GM19035 (cell line): ENCODE measurements around the gene AMDHD2.

Experiments
- ATAC-seq: cut with Tn5 transposase; IDR thresholded peaks from one replicate; pipeline ENCODE4 v1.9.1; 2021; ENCODE audit not compliant: unreplicated experiment

AMDHD2 gene

DNA sequence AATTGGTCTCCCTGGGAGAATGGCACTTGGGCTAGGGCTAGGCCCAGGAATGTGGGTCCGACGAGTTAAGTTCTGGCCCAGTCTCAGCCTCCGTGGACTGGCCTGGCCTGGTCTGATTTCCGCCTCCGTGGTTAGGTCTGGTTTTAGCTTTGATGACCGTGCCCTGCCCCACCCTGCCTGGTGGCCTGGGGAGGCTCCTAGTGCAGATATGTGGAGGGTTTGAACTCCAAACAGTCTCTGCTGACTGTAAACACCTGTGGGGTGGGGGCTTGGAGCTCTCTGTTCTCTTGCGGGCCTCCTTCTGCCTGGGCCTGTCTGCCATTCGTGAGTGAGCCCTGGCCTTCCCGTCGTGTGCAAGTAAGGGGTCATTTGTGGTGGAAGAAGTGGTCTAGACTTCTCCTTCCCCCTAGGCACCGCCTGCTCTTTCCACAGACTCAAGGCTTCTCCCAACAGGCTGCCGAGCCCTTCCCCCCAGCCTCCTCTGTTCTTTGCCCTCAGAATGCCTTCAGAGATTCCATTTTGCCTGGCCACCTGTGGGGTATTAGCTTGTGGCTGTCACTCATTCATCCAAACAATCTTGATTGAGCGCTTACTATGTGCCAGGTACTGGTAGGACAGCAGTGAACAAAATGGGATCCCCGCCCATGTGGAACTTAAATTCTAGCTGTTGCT lies 4.9 kb upstream of the AMDHD2 start:
- no peak for ATAC-seq

DNA sequence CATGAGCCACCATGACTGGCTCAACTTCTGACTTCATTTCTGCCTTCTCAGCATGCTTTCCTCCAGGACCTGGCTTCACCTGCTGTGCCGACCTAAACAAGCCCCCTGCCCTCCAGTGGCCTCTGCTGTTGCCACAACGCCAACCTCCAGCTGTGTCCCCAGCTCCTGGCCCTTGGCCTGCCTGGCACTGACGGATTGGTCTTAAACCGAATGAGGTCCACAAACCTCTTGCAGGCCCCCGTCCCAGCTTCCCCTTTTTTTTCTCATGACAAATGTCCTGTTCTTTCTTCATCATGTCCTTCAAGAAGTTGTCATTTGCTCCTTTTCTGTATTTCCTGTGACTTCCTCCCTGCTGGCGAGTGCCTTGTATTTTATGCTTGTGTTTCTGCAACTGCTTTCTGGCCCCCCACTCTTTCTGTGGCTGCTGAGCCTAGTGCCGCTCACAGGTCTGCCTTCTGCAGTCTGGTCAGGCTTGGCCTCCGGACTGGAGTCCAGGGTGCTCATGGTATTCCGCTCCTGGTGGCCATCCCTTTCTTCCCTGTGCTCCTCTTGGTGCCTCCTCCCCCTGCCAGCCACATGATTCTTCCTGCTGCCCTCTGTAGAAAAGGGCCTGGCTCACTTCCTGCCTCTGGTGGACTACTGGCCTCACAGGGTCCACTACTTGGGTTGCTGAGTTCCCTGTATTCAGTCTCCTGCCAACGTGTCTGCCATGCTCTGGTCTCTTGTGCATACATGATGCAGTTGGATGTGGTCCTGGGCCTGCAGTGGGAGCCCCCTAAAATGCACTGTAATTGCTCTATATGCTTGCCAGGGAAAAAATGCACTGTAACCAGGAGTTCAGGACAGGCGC lies 3.6 kb upstream of the AMDHD2 start:
- ATAC-seq, result no peak

DNA sequence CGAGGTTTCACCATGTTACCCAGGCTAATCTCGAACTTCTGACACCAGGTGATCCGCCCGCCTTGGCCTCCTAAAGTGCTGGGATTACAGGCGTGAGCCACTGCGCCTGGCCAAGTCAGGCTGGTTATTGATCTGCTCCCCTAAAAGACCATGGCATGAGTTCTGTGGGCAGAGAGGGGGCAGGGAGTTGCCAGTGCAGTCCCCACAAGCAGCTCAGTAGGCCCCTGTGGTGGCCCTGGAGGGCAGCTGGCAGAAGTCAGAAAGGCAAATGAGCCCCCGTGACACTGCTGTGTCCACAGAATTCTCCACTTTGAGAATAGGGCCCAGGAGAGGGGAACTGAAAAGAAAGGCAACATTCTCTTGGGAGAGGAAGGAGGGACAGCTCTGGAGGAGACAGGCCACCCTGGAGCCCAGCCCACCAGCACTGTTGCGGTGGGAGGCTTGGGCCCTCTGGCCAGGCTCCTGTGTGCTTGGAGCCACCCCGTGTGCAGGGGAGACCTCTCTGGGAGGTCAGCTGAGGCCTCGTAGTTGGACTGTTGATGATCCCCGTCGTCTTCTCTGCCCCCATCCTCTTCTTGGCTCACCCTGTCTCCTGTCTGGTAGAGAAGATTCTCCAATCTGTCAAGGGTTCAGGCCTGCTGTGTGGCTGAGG lies 2.1 kb upstream of the AMDHD2 start:
- ATAC-seq, result no peak

DNA sequence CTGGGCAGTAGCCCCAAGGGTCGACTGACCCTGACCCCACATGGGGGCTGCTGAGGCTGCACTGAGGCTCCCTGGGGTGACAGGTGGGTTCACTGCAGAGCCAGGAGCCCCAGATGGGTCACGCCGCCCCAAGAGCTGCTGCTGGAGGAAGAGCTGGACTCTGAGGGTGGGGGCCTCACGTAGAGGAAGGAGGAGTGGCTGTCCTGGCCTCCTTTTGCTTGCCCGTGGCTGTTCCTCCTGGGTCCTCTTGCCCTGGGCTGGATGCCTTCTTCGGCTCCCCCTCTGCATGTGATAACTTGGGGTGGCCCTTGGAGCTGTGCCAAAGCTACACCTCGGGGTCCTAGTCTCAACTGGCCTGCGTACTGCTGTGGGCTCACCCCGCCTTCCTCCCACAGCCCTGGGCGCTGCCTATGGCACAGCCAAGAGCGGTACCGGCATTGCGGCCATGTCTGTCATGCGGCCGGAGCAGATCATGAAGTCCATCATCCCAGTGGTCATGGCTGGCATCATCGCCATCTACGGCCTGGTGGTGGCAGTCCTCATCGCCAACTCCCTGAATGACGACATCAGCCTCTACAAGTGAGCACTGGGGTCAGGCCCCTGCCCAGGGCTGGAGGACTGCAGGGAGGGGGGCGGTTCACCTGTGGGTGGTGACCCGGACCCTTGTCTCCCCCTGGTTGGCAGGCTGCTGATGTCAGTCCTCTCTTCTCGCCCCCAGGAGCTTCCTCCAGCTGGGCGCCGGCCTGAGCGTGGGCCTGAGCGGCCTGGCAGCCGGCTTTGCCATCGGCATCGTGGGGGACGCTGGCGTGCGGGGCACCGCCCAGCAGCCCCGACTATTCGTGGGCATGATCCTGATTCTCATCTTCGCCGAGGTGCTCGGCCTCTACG lies 1.1 kb upstream of the AMDHD2 start:
- no peak for ATAC-seq

DNA sequence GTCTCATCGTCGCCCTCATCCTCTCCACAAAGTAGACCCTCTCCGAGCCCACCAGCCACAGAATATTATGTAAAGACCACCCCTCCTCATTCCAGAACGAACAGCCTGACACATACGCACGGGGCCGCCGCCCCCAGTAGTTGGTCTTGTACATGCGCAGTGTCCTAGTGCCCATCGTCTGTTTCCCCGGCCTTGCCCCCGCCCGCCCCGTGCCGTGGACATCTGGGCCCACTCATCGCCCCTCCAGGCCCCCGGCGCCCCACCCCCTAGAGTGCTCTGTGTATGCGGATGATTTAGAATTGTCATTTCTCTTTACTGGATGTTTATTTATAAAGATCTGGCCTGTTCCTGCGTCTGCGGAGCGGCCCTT lies 475 bp upstream of the AMDHD2 start:
- ATAC-seq, result no peak

DNA sequence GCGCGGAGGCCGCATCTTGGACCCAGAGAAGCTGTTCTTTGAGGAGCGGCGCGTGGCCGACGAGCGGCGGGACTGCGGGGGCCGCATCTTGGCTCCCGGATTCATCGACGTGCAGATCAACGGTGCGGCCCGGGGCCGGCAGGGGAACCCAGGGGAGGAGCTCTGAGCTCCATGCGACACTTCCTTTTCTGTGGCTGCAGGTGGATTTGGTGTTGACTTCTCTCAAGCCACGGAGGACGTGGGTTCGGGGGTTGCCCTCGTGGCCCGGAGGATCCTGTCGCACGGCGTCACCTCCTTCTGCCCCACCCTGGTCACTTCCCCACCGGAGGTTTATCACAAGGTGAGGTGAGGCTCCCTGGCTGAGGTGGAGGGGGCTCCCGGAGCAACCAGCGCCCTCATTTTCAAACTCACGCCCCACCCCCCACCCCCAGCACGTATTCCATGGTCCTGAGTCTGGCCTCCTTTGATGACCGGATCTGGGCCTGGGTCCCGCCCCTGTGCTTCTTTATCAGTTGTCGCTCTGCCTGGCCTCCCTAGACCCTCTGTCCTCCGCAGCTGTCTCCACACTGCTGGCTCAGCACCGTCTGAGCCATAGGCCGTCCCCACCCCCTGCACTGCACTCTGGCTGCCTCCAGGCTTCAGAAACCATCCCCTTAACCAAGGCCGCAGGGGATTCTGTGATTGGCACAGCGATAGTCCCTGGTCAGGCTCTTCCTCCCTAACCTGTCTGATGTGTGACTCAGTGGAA lies 787 bp downstream of the AMDHD2 start:
- peak; percentile 28 for ATAC-seq

DNA sequence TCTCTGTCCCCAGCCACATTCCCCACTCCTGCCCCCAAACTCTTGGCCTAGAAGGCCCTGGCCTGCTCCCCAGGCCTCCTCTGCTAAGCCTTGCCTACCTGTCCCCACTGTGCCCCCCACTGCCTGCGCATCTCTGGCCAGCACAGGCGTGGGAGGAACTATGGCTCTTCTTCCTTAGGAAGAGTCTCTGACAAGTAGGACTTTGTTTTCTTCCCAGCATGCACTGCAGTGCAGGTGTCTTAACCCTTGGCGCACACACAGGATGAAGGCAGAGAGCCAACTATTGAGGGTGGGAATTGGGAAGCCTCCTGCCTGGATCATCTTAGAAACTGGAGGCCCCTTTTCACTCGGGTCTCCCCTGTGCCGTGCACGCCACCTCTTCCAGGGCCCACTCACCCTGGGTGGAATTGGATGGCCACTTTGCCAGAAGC lies 3.6 kb downstream of the AMDHD2 start:
- ATAC-seq, result no peak

DNA sequence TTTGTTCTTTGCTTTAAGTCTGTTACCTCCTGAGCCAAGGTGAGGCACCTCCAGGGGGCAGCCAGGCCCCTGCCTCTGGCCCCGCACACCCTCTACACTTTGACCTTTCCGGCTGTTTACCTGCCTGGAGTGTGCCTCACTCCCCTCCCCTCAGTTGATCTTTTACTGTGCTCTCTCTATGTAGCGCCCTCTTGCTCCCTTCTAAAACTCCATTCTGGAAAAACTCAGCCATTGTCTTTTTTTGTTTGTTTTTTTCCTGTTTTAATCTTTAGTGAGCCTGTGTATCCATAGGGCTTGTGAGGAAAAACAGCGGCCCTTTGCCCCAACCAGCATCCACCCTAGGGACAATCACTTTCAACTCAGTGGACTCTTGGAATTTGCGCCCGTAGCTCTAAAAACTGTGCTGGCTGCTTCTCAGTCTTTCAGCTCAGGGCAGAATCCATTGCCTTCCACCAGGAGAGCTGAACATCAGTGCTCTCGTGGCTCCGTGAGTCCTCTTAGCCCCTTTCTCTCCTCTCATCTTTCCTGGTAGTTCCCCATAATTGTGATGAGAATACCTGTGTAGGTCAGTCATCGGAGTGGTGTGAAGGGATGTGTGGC lies 4.3 kb downstream of the AMDHD2 start:
- no peak for ATAC-seq

DNA sequence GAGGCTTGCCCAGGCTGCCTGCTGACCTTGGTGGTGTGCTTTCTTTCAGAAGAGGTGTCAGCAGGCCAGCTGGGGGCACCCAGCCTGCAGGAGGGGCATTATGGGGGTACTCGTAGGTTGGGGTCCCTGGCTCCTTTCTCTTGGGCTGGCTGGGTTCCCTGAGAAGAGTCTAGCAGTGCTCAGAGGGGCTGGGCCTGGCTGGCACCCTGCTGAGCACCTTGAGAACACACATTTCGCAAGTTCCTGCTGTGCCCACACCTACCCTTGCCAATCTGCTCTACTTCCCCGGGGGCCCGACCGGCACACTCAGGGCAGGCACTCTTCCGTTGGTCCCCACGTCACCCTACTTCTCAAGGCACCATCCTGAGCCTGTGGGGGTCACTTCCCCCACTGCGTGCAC lies 6.0 kb downstream of the AMDHD2 start:
- ATAC-seq, result no peak

DNA sequence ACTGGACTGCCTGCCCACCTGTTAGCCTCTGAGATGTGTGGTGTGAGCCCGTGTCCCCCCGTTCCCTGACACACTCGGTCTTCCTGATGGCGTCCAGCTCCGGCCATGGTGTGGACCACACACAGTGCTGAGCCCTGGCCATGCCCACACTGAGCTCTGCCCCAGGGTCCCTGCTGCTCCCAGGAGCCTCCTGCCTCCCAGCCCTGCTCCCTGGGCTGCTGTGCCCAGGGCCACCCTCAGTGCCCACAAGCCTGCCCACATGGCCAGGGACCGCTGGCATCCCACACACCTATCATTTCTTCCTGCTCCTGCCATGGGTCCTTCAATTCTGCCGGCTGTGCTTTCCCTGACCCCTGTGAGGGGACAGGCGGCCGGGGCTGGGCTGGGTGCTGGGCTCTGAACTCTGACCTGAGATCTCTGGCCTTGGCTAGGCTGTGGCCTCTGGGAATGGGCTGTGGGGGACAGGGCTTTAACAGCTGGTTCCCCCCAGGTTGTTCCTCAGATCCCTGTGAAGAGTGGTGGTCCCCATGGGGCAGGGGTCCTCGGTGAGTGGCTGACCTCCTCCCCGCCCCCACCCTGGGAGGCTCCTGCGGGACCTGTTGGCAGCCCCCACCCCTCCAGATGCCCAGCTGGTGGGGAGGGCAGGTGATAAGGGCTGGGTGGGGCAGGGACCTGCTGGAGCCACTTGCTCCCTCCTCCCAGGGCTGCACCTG lies 7.1 kb downstream of the AMDHD2 start:
- no peak for ATAC-seq

DNA sequence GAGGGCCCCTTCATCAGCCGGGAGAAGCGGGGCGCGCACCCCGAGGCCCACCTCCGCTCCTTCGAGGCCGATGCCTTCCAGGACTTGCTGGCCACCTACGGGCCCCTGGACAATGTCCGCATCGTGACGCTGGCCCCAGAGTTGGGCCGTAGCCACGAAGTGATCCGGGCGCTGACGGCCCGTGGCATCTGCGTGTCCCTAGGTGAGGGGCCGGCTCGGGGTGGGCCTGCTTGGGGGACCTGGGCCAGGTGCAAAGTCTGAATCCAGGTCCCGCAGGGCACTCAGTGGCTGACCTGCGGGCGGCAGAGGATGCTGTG lies 7.6 kb downstream of the AMDHD2 start:
- no peak for ATAC-seq

DNA sequence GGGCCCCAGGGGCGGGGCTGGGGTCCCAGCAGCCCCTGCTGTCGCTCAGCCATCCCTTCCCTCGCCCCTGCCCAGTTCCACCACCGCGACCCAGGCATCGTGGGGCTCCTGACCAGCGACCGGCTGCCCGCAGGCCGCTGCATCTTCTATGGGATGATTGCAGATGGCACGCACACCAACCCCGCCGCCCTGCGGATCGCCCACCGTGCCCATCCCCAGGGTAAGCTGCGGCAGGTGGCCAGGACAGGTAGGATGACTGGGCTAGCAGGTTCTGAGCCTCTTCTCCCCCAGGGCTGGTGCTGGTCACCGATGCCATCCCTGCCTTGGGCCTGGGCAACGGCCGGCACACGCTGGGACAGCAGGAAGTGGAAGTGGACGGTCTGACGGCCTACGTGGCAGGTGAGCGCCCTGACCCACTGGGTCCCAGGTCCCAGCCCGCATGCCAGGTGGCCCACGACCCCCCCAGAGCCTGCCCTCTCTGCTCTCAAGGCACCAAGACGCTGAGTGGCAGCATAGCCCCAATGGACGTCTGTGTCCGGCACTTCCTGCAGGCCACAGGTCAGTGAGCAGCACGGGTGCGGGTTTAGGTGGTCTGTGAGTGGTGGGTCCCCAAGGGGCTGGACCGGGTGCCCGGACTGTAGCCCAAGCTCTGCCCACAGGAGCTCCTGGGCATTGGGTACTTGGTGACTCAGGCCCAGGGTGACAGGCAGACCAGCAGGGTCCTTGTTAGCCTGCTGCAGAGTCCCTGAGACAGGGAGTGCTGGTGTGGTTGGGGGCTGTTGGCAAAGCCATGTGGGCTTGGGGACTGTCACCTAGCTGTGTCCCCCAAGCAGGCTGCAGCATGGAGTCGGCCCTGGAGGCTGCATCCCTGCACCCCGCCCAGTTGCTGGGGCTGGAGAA lies 8.2 kb downstream of the AMDHD2 start:
- no peak for ATAC-seq

DNA sequence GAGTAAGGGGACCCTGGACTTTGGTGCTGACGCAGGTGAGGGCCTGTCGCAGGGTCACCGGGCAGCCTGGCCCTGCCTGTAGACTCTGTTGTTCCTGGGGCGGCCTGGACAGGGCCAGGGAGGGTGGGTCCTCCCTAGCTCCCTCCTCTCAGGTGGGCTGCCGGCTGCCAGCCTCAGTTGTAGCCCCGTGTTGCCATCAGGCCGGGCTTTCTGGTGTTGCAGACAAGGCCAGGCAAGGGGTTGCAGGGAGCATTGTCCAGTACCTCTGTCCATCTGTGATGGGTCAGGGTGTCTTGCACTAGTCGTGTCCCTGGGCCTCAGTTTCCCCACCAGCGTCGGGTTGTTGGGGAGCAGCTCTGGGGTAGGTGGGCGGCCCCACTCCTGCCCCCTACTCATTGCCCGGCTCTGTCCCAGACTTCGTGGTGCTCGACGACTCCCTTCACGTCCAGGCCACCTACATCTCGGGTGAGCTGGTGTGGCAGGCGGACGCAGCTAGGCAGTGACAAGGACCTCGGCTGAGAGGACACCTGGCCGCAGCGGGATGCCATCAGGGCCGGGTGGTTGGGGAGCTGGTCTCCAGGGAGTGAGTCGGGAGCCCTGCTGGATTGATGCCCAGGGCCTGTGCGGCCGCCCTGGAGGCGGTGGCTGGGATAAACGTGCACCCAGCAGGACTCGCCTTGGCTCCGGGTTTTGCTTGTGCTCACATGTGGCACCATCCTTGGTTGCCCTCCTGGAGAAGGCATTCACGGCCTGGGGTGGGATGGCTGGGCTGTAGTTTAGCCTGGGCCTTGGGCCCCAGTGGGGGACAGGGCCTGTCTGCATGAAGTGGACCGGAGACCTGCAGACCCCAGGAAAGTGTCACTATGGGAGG lies 9.1 kb downstream of the AMDHD2 start:
- no peak for ATAC-seq

DNA sequence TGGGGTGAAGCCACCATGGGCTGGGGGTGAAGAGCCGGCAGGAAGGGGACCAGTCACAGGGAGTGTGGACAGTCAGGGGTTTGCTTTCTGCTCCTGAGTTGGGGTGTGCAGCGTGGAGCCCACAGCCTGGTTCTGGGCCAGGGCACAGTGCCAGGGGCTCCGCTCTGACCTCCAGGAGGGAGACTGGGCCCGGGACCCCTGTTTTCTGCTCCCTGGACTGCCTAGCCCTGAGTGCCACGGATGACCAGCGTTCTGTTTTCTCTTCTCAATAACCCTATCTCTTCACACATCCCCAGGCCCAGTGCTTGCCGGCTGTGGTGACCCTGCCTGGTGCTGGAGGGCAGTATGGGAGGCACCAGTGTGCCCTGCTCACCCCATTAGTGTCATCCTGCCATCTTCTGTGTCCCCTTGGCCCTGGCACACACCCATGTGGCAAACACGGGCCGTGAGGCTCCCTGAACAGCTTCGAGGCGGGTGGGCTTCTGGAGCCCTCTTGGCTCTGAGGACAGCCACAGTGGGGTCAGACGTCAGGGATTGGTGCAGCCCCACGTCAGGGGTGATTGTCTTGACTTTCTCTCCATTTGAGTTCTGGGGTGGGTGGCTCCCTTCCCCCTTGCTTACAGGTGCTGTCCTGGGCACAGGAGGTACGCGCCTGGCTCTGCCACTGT lies 9.9 kb downstream of the AMDHD2 start:
- no peak for ATAC-seq

DNA sequence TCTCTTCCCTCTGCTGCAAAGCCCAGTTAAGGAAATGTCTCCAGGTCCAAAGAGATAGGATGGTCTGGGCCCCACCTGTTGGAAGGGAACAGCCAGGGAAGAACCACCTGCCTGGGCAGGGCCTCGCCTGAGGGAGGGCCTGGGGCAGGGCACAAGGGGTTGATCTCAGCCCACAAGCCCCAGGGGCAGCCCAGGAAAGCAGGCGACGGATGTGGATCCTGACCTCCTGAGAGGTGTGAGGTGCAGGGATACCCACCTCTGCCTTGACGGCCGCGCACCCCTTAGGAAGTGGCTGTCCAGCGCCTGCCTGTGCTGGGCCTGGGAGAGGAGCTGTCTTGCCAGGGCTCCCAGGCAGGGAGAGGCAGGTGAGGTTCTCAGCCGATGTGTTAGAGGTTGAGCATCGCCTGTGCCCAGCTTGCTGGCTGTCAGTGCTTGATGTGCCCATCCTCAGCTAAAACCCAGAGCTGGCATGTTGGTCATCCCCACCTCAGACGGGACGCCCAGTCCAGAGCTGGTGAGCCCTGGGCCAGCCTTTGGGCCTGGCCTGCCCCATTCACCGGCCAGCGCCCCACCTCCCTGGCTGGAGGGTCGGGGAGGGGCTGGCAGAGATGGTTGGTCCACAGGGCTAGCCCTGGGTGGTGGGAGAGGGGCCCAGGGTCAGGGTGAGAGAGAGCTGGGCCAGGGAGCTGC lies 10.6 kb downstream of the AMDHD2 start:
- ATAC-seq, result no peak

DNA sequence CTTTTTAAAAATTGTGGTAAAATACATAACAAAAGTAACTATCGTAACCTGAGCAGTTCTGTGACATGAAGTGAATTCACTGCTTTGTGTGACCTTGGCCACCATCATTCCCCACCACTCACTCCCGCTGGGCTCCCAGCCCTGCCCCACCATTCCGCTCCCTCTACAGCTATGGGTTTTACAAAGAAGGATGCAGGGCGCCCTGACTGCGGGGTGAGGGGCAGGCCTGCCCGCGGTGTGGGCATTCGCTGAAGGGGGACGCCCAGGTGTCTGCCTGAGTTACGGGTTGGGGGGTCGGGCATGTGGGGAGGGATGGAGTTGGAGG lies 11.2 kb downstream of the AMDHD2 start, which contains the start of gene CEMP1:
Gene CEMP1 (minus strand): TSS at position 38 of the 325 bp plus-strand sequence. CDS start 335 bp downstream, outside the sequence.
- ATAC-seq, result peak; percentile 10
